Embryonic facial prominence (tissue), 1 donor: Measurements from ENCODE around the gene TMEM59.

Experiments used
- DNase-seq: peaks from one replicate; pipeline ENCODE4 v3.0.0-alpha.2; 2016; ENCODE audit errors: extremely low spot score

The TMEM59 gene

DNA sequence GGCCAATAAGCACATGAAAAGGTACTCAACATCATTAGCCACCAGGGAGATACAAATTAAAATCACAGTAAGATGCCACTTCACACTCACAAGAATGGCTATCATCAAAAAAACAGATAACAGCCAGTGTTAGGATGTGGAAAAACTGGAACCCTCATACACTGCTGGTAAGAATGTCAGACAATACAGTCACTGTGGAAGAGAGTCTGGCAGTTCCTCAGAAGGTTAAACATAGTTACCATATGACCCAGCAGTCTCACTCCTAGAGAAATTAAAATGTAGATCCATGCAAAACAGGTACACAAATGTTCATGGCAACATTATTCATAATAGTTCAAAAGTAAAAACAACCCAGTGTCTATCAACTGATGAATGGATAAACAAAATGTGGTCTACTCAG lies 68.3 kb downstream of the TMEM59 start:
- no peak for DNase-seq

DNA sequence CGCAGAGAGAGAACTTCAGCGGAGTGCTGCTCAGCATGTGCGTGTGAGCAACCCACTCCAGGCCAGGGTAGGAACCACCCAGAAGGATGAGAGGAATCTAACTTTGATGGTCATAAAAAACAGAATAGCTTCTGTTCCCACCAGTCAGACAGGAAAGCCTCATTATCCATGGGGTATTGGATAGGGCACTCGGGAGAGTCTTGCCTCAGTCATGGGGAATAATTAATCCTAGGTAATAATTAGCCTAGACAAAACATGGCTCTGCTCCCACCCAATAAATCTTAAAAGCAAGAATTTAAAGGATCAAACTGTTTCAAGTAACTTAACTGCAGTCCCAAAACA lies 70.3 kb downstream of the TMEM59 start:
- DNase-seq = no peak

DNA sequence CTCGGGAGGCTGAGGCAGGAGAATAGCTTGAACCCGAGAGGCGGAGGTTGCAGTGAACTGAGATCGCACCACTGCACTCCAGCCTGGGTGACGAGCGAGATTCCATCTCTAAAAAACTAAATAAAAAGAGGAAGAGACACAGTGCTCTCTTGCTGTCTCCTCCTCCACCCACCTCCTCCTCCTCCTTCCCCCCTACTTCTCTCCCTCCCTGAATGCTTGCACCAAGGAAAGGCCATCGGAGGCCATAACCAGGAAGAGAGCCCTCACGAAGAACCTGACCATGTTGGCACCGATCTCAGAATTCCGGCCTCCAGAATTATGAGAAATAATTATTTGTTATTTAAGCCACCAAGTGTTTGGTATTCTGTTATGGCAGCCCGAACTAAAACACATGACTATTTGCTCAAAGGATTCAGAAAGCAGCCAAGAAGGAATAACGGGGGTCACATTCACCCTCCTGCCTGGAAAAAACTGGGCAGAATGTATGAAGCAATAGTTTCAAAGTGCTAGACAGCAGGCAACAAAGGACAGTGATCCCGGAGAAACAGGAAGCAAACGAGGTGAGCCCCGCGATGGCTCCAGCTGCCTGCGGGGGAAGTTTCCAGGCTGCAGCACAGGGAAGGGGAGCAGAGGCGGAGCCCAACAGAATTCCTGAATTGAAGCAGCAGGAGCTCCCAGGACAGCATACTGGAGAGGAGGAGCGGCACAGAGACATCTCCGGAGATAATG lies 70.8 kb downstream of the TMEM59 start:
- DNase-seq = peak; percentile 9

DNA sequence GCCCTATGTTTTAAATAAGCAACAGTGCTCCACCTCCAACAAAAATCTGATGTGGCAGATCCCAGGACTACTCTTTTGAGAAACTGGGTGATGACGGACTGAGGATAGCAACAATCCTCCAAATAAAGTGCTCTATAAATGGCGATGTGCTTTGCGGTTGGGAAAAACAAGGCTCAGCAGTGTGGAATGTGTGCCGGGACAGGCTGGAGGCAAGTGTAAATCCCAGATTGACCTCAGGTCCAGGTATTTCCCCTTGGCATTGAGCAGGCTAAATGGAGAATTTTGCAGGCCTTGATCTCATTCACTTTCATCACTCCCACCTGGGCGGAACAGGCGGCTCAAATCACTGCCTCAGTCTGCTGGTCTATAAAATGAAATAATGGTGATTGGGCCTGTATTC lies 71.8 kb downstream of the TMEM59 start:
- DNase-seq = no peak

DNA sequence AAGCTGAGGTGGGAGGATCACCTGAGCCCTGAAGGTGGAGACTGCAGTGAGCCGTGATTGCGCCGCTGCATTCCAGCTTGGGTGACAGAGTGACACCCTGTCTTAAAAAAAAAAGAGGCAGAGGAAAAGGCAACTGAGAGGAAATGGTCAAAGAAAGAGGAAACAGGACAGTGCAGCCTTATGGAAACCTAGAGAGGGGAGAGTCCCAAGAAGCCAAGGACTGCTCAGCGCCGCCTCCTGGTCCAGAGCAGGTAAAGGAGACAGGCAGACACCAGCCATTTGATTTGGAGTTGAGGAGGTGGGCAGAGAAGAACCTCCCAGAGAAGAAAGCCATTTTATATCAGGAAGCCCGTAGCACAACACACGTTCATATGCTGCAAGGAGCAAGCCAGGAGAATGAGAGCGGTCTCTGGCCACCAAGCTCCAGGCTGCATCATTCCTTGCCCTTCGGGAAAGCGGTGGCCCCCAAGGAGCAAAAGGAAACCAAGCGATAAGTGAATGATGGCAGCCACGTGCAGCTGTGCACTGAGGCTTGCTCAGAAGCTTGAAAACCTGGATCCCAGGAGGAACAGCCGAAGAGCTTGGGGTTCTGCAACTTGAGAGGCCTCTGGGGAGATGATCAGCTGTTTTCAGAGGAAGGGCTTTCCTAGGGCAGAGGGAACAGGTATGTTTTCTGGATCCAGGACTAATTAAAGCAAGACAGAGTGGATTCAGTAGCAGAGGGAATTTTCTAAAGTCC lies 73.1 kb downstream of the TMEM59 start:
- no peak for DNase-seq
